GM23338 (cell line): ENCODE results near the gene TNNC1. TPM values are rescaled to one million over a fixed set of nuclear protein-coding genes. Genes with fewer than 3 reads are reported as not detected.

ENCODE experiments used
- ATAC-seq: fragments of 200-7000 bp; cut with Tn5 transposase; 3 replicates; pipeline ENCODE4 v1.9.1; 2020
- DNase-seq: peaks from one replicate; pipeline ENCODE4 v3.0.0-alpha.2; 2015; ENCODE audit warnings: low spot score
- H2AFZ ChIP-seq: fragments of 200-600 bp; sonication (generic); 2 replicates; pipeline ENCODE4 v1.8.0; 2016; ENCODE audit warnings: antibody characterized with exemption, mild to moderate bottlenecking, moderate library complexity
- H3F3A ChIP-seq: fragments of 200-600 bp; sonication (generic); replicated peaks from 2 replicates; pipeline ENCODE4 v1.8.0; 2017; ENCODE audit warnings: antibody characterized with exemption, mixed run types, low read depth
- H3K27ac ChIP-seq: fragments of 200-600 bp; sonication (generic); 2 replicates; pipeline ENCODE4 v1.6.1; 2016; ENCODE audit warnings: low read depth
- H3K27me3 ChIP-seq: fragments of 200-600 bp; sonication (generic); 2 replicates; pipeline ENCODE4 v1.8.0; 2016; ENCODE audit warnings: mild to moderate bottlenecking, mixed run types, moderate library complexity; ENCODE audit not compliant: insufficient read depth
- H3K36me3 ChIP-seq: fragments of 200-600 bp; sonication (generic); 2 replicates; pipeline ENCODE4 v1.8.0; 2016; ENCODE audit warnings: mild to moderate bottlenecking; ENCODE audit not compliant: insufficient read depth
- H3K4me1 ChIP-seq: fragments of 200-600 bp; sonication (generic); 2 replicates; pipeline ENCODE4 v1.8.0; 2016; ENCODE audit warnings: mild to moderate bottlenecking, moderate library complexity; ENCODE audit not compliant: insufficient read depth
- H3K4me2 ChIP-seq: fragments of 200-600 bp; sonication (generic); 2 replicates; pipeline ENCODE4 v1.7.1; 2017; ENCODE audit warnings: mixed run types
- H3K4me3 ChIP-seq: fragments of 200-600 bp; sonication (generic); 2 replicates; pipeline ENCODE4 v1.6.1; 2016; ENCODE audit warnings: mixed run types
- H3K79me2 ChIP-seq: fragments of 200-600 bp; sonication (generic); replicated peaks from 2 replicates; pipeline ENCODE4 v1.8.0; 2017; ENCODE audit warnings: mild to moderate bottlenecking; ENCODE audit not compliant: insufficient read depth
- H3K9me2 ChIP-seq: fragments of 200-600 bp; sonication (generic); 2 replicates; pipeline ENCODE4 v1.8.0; 2017; ENCODE audit not compliant: insufficient read depth
- H4K20me1 ChIP-seq: fragments of 200-600 bp; sonication (generic); replicated peaks from 2 replicates; pipeline ENCODE4 v1.8.0; 2017; ENCODE audit warnings: mild to moderate bottlenecking; ENCODE audit not compliant: insufficient read depth
- H3K27ac Mint-ChIP-seq: 2 replicates; pipeline ENCODE4 v1.8.0; 2020; ENCODE audit warnings: inconsistent platforms, mild to moderate bottlenecking, moderate library complexity, mixed read lengths
- H3K27me3 Mint-ChIP-seq: 3 replicates; pipeline ENCODE4 v1.8.0; 2022; ENCODE audit warnings: low read depth, mild to moderate bottlenecking, moderate library complexity, mixed read lengths, inconsistent platforms; ENCODE audit not compliant: insufficient read depth, poor library complexity
- H3K36me3 Mint-ChIP-seq: 3 replicates; pipeline ENCODE4 v1.8.0; 2021; ENCODE audit warnings: low read depth, mild to moderate bottlenecking, inconsistent platforms, moderate library complexity, mixed read lengths
- H3K4me1 Mint-ChIP-seq: 3 replicates; pipeline ENCODE4 v1.8.0; 2020; ENCODE audit warnings: mild to moderate bottlenecking, inconsistent platforms, mixed read lengths
- H3K4me3 Mint-ChIP-seq: 3 replicates; pipeline ENCODE4 v1.8.0; 2021; ENCODE audit warnings: moderate library complexity, mild to moderate bottlenecking, inconsistent platforms, mixed read lengths
- H3K9me3 Mint-ChIP-seq: 3 replicates; pipeline ENCODE4 v1.8.0; 2020; ENCODE audit warnings: moderate library complexity, mild to moderate bottlenecking, inconsistent platforms, mixed read lengths
- CREB1 ChIP-seq: fragments of 250-450 bp; sonication (Bioruptor Pico); IDR thresholded peaks from 2 replicates; pipeline ENCODE4 v1.5.0; 2020; ENCODE audit warnings: low read depth, mild to moderate bottlenecking, moderate library complexity
- CTCF ChIP-seq, 2 experiments: fragments of 200-600 bp in 1 of 2; sonication (generic) in 1 of 2; conservative IDR thresholded peaks; 2 replicates each; pipeline versions ENCODE4 v1.5.1 to v1.6.1; 2016 to 2017; ENCODE audit warnings: antibody characterized with exemption in 2 of 2, low read depth in 2 of 2, mild to moderate bottlenecking in 2 of 2, moderate library complexity in 1 of 2
- EZH2 ChIP-seq: fragments of 200-600 bp; sonication (generic); IDR thresholded peaks from one replicate; pipeline ENCODE4 v1.8.0; 2017; ENCODE audit warnings: antibody characterized with exemption, mild to moderate bottlenecking, low read depth; ENCODE audit not compliant: unreplicated experiment
- EZH2phosphoT487 ChIP-seq: fragments of 200-600 bp; sonication (generic); IDR thresholded peaks from one replicate; pipeline ENCODE4 v1.8.1; 2018; ENCODE audit warnings: antibody characterized with exemption; ENCODE audit not compliant: unreplicated experiment
- JUNB ChIP-seq: IDR thresholded peaks from one replicate; pipeline ENCODE4 v1.6.1; 2016; ENCODE audit warnings: antibody characterized with exemption; ENCODE audit not compliant: unreplicated experiment
- NANOG ChIP-seq: IDR thresholded peaks from 2 replicates; pipeline ENCODE4 v1.6.1; 2016; ENCODE audit warnings: antibody characterized with exemption, borderline replicate concordance
- POLR2AphosphoS5 ChIP-seq: IDR thresholded peaks from 2 replicates; pipeline ENCODE4 v1.6.1; 2016; ENCODE audit warnings: antibody characterized with exemption, low read depth
- REST ChIP-seq: IDR thresholded peaks from one replicate; pipeline ENCODE4 v1.6.1; 2018; ENCODE audit warnings: antibody characterized with exemption; ENCODE audit not compliant: unreplicated experiment
- STAT1 ChIP-seq: IDR thresholded peaks from one replicate; pipeline ENCODE4 v1.6.1; 2016; ENCODE audit warnings: antibody characterized with exemption; ENCODE audit not compliant: unreplicated experiment
- ZNF114 ChIP-seq: fragments of 250-450 bp; sonication (Bioruptor Pico); IDR thresholded peaks from 2 replicates; pipeline ENCODE4 v1.5.0; 2020; ENCODE audit warnings: mild to moderate bottlenecking, moderate library complexity
- ZNF331 ChIP-seq: fragments of 250-450 bp; sonication (Bioruptor Pico); IDR thresholded peaks from 2 replicates; pipeline ENCODE4 v1.5.0; 2020; ENCODE audit warnings: low read depth, mild to moderate bottlenecking, moderate library complexity
- polyA plus RNA-seq: library from polyadenylated mRNA; unstranded; fragments of >200 nt; fragmentation: Nextera tagmentation; extraction: Ambion mirVana; gene quantifications from 2 replicates; pipeline ENCODE4 v1.2.1, GENCODE V29; 2016
- total RNA-seq: library from RNA; depleted of rRNA; stranded (reverse); fragments of >200 nt; shearing (Covaris generic); gene quantifications from 2 replicates; pipeline ENCODE4 v1.2.3, GENCODE V29; 2014

The TNNC1 gene
- total and polyA plus RNA-seq, 2 experiments from 2014 or later = 6.5 to 6.9 TPM

DNA sequence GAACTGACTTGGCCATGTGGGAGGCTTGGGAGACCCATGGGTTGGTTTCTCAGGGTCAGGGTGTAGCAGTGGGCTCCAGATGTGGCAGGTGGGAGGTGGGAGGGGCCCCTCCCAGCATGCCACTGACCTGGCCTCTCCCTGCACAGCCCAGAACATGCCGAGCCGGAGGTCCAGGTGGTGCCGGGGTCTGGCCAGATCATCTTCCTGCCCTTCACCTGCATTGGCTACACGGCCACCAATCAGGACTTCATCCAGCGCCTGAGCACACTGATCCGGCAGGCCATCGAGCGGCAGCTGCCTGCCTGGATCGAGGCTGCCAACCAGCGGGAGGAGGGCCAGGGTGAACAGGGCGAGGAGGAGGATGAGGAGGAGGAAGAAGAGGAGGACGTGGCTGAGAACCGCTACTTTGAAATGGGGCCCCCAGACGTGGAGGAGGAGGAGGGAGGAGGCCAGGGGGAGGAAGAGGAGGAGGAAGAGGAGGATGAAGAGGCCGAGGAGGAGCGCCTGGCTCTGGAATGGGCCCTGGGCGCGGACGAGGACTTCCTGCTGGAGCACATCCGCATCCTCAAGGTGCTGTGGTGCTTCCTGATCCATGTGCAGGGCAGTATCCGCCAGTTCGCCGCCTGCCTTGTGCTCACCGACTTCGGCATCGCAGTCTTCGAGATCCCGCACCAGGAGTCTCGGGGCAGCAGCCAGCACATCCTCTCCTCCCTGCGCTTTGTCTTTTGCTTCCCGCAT lies 33.4 kb upstream of the TNNC1 start (continued):
- TF ChIP-seq REST (no peak), CTCF (conservative IDR thresholded peaks at IDR 0.05; ENCODE audit: low read depth in 2 of 2) (no peak), ZNF331 (CRISPR knock-in tag) (no peak), POLR2AphosphoS5 (no peak), ZNF114 (CRISPR knock-in tag) (no peak), STAT1 (no peak)

- H3K9me2 ChIP-seq = no peaks in the 10 kb centered on the region
- Mint-ChIP-seq H3K9me3 (no peaks in the 10 kb centered on the region; the same call in 2 of the 3 replicates), H3K4me3 (no peak overlapping the region), H3K27ac (no peak overlapping the region), H3K36me3 (peaks cover 60% of the 10 kb centered on the region), H3K27me3 (peaks cover 11% of the 10 kb centered on the region), H3K4me1 (no peaks in the 10 kb centered on the region; the same call in 2 of the 3 replicates)
- no peaks in the 10 kb centered on the region for H3K4me1 ChIP-seq
- H3K36me3 ChIP-seq = peaks cover 10% of the 10 kb centered on the region; the same call in 1 of the 2 replicates
- no peak overlapping the region for H3K4me2 ChIP-seq
- ATAC-seq = no peak
- H3K27me3 ChIP-seq = no peaks in the 10 kb centered on the region
- no peaks in the 10 kb centered on the region; the same call in 1 of the 2 replicates for H3K79me2 ChIP-seq
- DNase-seq = no peak
- no peak overlapping the region for H3K27ac ChIP-seq
- H4K20me1 ChIP-seq = peaks cover 8% of the 10 kb centered on the region
- H3K4me3 ChIP-seq = no peak overlapping the region
- no peak overlapping the region for H2AFZ ChIP-seq
- H3F3A ChIP-seq = 0 out of 2 replicates have a peak, but pooled peaks cover 5% of the 10 kb centered on the region
- no peak for TF ChIP-seq EZH2phosphoT487
- TF ChIP-seq STAT1 = no peak
- no peak for TF ChIP-seq POLR2AphosphoS5
- TF ChIP-seq CTCF (conservative IDR thresholded peaks at IDR 0.05; ENCODE audit: low read depth in 2 of 2) = no peak
- TF ChIP-seq NANOG = no peak
- no peak for TF ChIP-seq JUNB
- no peak for TF ChIP-seq EZH2
- no peak for TF ChIP-seq CREB1 (CRISPR knock-in tag)
- TF ChIP-seq ZNF114 (CRISPR knock-in tag) = no peak
- TF ChIP-seq ZNF331 (CRISPR knock-in tag) = no peak
Measured at GRCh38 chr3:52484680-52485461, 31.0 kb upstream of the TNNC1 start.
